ENCODE results near the gene F13A1.

DNA sequence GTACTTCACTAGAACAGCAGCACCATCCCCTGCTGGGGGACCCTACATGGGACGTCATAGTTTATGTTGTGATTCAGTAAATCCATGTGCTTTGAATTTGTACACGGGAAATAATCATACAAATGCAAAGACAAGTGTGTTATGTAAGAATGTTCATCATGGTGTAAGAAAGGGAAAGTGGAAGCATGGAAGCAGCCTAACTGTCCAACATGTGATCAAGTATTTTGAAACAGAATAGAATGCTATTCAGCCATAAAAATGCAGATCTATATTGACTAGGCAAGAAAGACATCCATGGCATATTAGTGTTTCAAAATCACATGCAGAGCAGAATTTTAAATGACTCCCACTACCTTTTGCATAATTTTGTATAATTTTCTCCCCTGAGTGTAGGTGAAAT is 117.6 kb downstream of the F13A1 start:
- no peak for TF ChIP-seq POLR2AphosphoS5 (IDR thresholded peaks at IDR 0.05; ENCODE audit: low read depth)
- TF ChIP-seq, protein P1, sequence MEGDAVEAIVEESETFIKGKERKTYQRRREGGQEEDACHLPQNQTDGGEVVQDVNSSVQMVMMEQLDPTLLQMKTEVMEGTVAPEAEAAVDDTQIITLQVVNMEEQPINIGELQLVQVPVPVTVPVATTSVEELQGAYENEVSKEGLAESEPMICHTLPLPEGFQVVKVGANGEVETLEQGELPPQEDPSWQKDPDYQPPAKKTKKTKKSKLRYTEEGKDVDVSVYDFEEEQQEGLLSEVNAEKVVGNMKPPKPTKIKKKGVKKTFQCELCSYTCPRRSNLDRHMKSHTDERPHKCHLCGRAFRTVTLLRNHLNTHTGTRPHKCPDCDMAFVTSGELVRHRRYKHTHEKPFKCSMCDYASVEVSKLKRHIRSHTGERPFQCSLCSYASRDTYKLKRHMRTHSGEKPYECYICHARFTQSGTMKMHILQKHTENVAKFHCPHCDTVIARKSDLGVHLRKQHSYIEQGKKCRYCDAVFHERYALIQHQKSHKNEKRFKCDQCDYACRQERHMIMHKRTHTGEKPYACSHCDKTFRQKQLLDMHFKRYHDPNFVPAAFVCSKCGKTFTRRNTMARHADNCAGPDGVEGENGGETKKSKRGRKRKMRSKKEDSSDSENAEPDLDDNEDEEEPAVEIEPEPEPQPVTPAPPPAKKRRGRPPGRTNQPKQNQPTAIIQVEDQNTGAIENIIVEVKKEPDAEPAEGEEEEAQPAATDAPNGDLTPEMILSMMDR (IDR thresholded peaks at IDR 0.05; ENCODE audit: insufficient read depth, low read length) = no peak
- TF ChIP-seq REST (IDR thresholded peaks at IDR 0.05; ENCODE audit: insufficient replicate concordance, low read depth) = no peak
